ENCODE results near the gene ELOVL6. TPM values are rescaled to one million over a fixed set of nuclear protein-coding genes. Genes with fewer than 3 reads are reported as not detected.
"Not testable (repeated sequence)": the region's sequence is repeated elsewhere in the genome, so short reads cannot be mapped to it uniquely, and the experiment has no call there.

The ELOVL6 gene
- total and polyA plus RNA-seq, 4 donors: 0.25 to 6.5 (median 2.7) TPM

DNA sequence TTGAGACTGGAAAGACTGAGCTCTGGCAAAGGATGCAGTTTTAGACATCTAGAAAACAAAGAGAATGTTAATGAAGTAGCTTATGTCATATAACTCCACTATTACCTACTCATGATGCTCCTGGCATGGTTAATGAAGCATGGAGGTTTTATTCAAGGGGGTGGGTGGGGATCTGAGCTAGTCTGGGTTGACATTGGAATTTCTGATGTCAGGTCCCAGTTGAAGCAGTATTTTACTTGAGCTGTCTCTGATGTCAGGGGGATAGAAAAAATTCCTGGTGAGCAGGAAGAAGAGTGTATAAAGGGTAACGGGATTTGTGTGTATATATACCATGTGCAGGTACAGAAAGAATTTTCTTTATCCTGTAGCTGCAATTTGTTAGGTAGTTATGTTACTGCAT is 102.0 kb downstream of the ELOVL6 start:
- no peak overlapping the region for H3K4me3 ChIP-seq (ENCODE audit: low read length in 2 of 2)
- DNase-seq (no peak), ATAC-seq (ENCODE audit: low FRiP score) (no peak)
- H3K4me1 ChIP-seq (ENCODE audit: control insufficient read depth in 1 of 2, insufficient read depth in 2 of 2, low read length in 2 of 2): no peaks in the 10 kb centered on the region
- no peaks in the 10 kb centered on the region for H3K36me3 ChIP-seq (ENCODE audit: control insufficient read depth in 1 of 2, insufficient read depth in 2 of 2, low read length in 1 of 2)
- WGBS, 2 donors: 93 to 97% methylated on average over 1 of the region's 1 CpG
- H3K27me3 ChIP-seq (ENCODE audit: control insufficient read depth in 1 of 2, insufficient read depth in 2 of 2, low read length in 1 of 2): no peaks in the 10 kb centered on the region
- no peak overlapping the region for H3K27ac ChIP-seq (ENCODE audit: low read depth in 1 of 2, low read length in 2 of 2)
- intact Hi-C loops (cut with DNase I): no loop called here
- no peaks in the 10 kb centered on the region for H3K9me3 ChIP-seq (ENCODE audit: control insufficient read depth, low read length)

DNA sequence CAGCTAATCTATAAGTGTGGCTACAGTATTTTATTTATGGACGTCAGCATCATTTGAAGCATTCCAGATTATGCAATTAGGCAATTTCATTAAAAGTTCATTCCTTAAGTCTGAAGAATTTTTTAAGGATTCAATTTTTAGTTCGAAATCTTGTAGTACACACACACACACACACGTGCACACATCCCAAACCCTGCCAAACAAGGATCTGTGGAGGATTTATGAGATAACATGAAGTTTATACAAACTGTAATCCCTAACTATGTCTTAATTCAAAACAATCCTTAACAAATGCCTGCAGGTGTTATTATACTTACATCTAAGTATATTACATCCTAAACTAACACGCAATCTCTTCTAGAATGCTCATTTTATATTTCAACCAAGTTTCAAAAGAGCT is 105.8 kb downstream of the ELOVL6 start:
- H3K9me3 ChIP-seq (ENCODE audit: control insufficient read depth, low read length): no peaks in the 10 kb centered on the region
- H3K27ac ChIP-seq (ENCODE audit: low read depth in 1 of 2, low read length in 2 of 2): no peak overlapping the region
- H3K4me3 ChIP-seq (ENCODE audit: low read length in 2 of 2): no peak overlapping the region
- WGBS, 2 donors: 91 to 94% methylated on average over 4 of the region's 4 CpGs
- H3K4me1 ChIP-seq (ENCODE audit: control insufficient read depth in 1 of 2, insufficient read depth in 2 of 2, low read length in 2 of 2): peaks cover 0 to 2% of the 10 kb centered on the region in 2 donors
- no peaks in the 10 kb centered on the region for H3K27me3 ChIP-seq (ENCODE audit: control insufficient read depth in 1 of 2, insufficient read depth in 2 of 2, low read length in 1 of 2)
- intact Hi-C loops (cut with DNase I): no loop called here
- ATAC-seq (ENCODE audit: low FRiP score): no peak
- no peak for DNase-seq
- no peaks in the 10 kb centered on the region for H3K36me3 ChIP-seq (ENCODE audit: control insufficient read depth in 1 of 2, insufficient read depth in 2 of 2, low read length in 1 of 2)

DNA sequence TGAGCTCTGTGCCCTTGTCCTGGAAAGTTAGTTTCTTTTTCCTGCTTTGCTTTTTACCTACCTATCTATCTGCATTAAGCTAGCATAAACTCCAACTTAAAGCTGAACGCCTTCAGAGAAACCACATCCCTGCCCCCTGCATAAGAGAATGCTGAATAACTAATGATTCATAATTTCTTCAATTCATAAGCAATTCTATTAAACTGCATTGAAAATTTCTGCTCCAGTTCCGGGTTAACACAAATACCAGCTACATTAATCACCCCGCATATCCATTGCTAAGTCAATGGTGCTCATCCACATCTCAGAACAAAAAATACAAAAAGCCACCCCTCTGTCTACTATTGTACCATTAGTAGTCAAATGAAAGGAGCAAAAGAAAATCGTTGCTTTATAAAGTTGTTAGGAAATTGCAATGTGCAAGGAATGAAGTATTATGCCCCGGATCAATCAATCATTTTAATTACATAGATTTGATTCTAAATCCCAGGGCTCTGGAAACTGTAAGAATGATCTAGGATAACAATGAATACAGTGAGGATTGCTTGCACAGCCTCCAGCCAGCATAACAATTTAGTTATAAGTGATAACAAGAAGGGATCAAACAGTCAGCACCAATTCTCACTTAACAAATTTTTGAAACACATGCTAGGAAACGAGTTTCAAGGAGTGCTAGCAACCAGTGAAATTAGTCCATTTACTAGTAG is 106.8 kb downstream of the ELOVL6 start:
- DNase-seq (no peak), ATAC-seq (ENCODE audit: low FRiP score) (no peak)
- intact Hi-C loops (cut with DNase I): no loop called here
- Histone ChIP-seq H3K27me3 (ENCODE audit: control insufficient read depth in 1 of 2, insufficient read depth in 2 of 2, low read length in 1 of 2) (no peaks in the 10 kb centered on the region), H3K9me3 (ENCODE audit: control insufficient read depth, low read length) (no peaks in the 10 kb centered on the region), H3K36me3 (ENCODE audit: control insufficient read depth in 1 of 2, insufficient read depth in 2 of 2, low read length in 1 of 2) (no peaks in the 10 kb centered on the region), H3K4me1 (ENCODE audit: control insufficient read depth in 1 of 2, insufficient read depth in 2 of 2, low read length in 2 of 2) (peaks cover 0 to 3% of the 10 kb centered on the region in 2 donors), H3K27ac (ENCODE audit: low read depth in 1 of 2, low read length in 2 of 2) (no peak overlapping the region), H3K4me3 (ENCODE audit: low read length in 2 of 2) (no peak overlapping the region)
- 80 to 81% methylated on average over 6 of the region's 6 CpGs for WGBS, 2 donors

DNA sequence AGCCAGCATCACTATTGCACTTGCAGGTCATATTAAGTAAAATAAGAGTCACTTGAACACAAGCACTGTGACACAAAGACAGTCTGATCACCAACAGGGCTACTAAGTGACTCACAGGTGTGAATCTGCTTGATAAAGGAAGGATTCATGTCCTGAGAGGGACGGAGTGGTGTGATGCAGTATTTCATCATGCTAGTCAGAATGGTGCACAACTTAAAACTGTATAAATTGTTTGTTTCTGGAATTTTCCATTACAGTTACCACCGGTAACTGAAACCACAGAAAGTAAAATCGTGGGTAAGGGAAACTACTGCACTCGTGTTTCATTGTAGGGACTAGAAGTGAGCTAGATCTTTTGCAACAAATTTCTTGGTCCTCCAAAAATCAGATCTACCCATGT is 109.7 kb downstream of the ELOVL6 start:
- intact Hi-C loops (cut with DNase I): loop anchor here in 1 of 2 donors (5.0 kb wide), 1 partner anchor 74 kb away; no protein-coding TSS in a partner anchor
- H3K4me1 ChIP-seq (ENCODE audit: control insufficient read depth in 1 of 2, insufficient read depth in 2 of 2, low read length in 2 of 2): peaks cover 0 to 3% of the 10 kb centered on the region in 2 donors
- H3K27ac ChIP-seq (ENCODE audit: low read depth in 1 of 2, low read length in 2 of 2): no peak overlapping the region
- H3K36me3 ChIP-seq (ENCODE audit: control insufficient read depth in 1 of 2, insufficient read depth in 2 of 2, low read length in 1 of 2): no peaks in the 10 kb centered on the region
- no peak for ATAC-seq (ENCODE audit: low FRiP score)
- DNase-seq: no peak
- no peaks in the 10 kb centered on the region for H3K9me3 ChIP-seq (ENCODE audit: control insufficient read depth, low read length)
- 84 to 88% methylated on average over 4 of the region's 4 CpGs for WGBS, 2 donors
- no peaks in the 10 kb centered on the region for H3K27me3 ChIP-seq (ENCODE audit: control insufficient read depth in 1 of 2, insufficient read depth in 2 of 2, low read length in 1 of 2)
- no peak overlapping the region for H3K4me3 ChIP-seq (ENCODE audit: low read length in 2 of 2)

DNA sequence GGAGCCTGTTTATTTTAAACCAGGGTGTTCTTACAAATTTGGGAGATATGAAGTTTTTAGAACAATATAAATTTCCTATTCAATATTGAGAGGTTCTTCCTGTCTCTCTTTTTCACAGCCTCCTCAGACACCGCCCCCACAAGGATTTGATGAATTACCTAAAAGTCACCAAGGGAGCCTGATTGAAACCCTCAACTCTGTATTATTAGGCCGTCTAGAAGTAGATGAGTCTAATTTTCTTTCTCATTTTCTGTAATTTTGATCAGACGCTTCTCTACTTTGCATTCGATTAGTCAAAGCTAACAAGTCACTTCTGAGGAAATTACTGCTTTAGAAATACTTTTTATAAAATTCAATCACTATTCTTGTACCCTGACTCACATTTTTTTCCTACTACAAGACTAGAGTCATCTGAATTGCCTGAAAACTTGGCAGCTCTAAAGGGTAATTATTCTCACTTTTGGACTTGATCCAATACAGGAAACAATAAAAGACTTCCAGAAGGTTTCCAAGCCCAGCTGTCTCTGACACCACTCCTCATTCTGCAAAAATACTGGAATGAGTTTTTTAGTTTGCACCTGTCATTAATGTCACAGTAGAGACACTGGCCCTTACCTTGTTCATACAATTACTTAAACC is 111.2 kb downstream of the ELOVL6 start:
- no peak overlapping the region for H3K27ac ChIP-seq (ENCODE audit: low read depth in 1 of 2, low read length in 2 of 2)
- no peaks in the 10 kb centered on the region for H3K27me3 ChIP-seq (ENCODE audit: control insufficient read depth in 1 of 2, insufficient read depth in 2 of 2, low read length in 1 of 2)
- no peaks in the 10 kb centered on the region for H3K9me3 ChIP-seq (ENCODE audit: control insufficient read depth, low read length)
- no peak overlapping the region for H3K4me3 ChIP-seq (ENCODE audit: low read length in 2 of 2)
- intact Hi-C loops (cut with DNase I): loop anchor here in 1 of 2 donors (5.0 kb wide), 1 partner anchor 75 kb away; no protein-coding TSS in a partner anchor
- ATAC-seq (ENCODE audit: low FRiP score): no peak
- no peak for DNase-seq
- 32 to 33% methylated on average over 4 of the region's 4 CpGs for WGBS, 2 donors
- peaks cover 0 to 3% of the 10 kb centered on the region in 2 donors for H3K4me1 ChIP-seq (ENCODE audit: control insufficient read depth in 1 of 2, insufficient read depth in 2 of 2, low read length in 2 of 2)
- H3K36me3 ChIP-seq (ENCODE audit: control insufficient read depth in 1 of 2, insufficient read depth in 2 of 2, low read length in 1 of 2): no peaks in the 10 kb centered on the region

DNA sequence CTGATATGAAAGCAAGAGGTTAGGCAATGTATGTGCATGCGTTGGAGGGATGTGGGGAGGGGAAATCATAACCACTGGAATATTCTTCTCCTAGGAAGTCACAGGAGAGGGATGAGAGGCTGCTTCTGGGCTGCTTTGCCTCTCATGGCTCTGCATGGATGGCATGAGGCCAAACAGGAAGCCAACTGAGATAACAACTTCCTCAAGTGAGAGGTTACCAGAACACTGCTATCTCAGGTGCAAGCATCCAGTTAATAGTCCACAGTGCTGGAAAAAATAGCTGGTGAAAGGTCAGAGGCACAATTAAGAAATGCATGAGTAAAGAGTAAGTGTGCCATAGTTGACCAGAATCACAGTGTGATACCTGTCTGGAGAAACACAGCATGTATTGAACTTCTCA is 113.3 kb downstream of the ELOVL6 start:
- Histone ChIP-seq H3K4me3 (ENCODE audit: low read length in 2 of 2) (no peak overlapping the region), H3K27ac (ENCODE audit: low read depth in 1 of 2, low read length in 2 of 2) (no peak overlapping the region), H3K27me3 (ENCODE audit: control insufficient read depth in 1 of 2, insufficient read depth in 2 of 2, low read length in 1 of 2) (no peaks in the 10 kb centered on the region), H3K9me3 (ENCODE audit: control insufficient read depth, low read length) (no peaks in the 10 kb centered on the region), H3K4me1 (ENCODE audit: control insufficient read depth in 1 of 2, insufficient read depth in 2 of 2, low read length in 2 of 2) (peaks cover 0 to 3% of the 10 kb centered on the region in 2 donors), H3K36me3 (ENCODE audit: control insufficient read depth in 1 of 2, insufficient read depth in 2 of 2, low read length in 1 of 2) (no peaks in the 10 kb centered on the region)
- 85 to 88% methylated on average over 1 of the region's 1 CpG for WGBS, 2 donors
- intact Hi-C loops (cut with DNase I): loop anchor here in 1 of 2 donors (5.0 kb wide), 1 partner anchor 77 kb away; no protein-coding TSS in a partner anchor
- ATAC-seq (ENCODE audit: low FRiP score) (no peak), DNase-seq (no peak)

DNA sequence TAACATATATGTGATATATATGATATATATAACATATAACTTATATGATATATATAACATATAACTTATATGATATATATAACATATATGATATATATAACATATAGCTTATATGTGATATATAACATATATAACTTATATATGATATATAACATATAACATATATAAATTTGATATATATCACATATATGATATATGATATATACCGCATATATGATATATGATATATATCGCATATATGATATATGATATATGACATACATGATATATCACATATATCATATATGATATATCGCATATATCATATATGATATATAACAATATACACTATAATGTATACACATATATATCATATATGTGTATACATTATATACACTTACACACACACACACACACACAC is 114.3 kb downstream of the ELOVL6 start:
- ATAC-seq (ENCODE audit: low FRiP score): no peak

DNA sequence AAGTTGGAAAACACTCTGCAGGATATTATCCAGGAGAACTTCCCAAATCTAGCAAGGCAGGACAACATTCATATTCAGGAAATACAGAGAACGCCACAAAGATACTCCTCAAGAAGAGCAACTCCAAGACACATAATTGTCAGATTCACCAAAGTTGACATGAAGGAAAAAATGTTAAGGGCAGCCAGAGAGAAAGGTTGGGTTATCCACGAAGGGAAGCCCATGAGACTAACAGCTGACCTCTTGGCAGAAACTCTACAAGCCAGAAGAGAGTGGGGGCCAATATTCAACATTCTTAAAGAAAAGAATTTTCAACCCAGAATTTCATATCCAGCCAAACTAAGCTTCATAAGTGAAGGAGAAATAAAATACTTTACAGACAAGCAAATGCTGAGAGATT is 120.3 kb downstream of the ELOVL6 start:
- DNase-seq; ATAC-seq (ENCODE audit: low FRiP score); H3K9me3 ChIP-seq (ENCODE audit: control insufficient read depth, low read length); H3K36me3 ChIP-seq (ENCODE audit: control insufficient read depth in 1 of 2, insufficient read depth in 2 of 2, low read length in 1 of 2); H3K27ac ChIP-seq (ENCODE audit: low read depth in 1 of 2, low read length in 2 of 2); H3K4me3 ChIP-seq (ENCODE audit: low read length in 2 of 2); H3K27me3 ChIP-seq (ENCODE audit: control insufficient read depth in 1 of 2, insufficient read depth in 2 of 2, low read length in 1 of 2); intact Hi-C loops (cut with DNase I); H3K4me1 ChIP-seq (ENCODE audit: control insufficient read depth in 1 of 2, insufficient read depth in 2 of 2, low read length in 2 of 2): not testable (repeated sequence)
- WGBS, 2 donors: 86 to 92% methylated on average over 2 of the region's 2 CpGs

More for the DNA sequence above, 114.3 kb downstream of the ELOVL6 start:
- Histone ChIP-seq H3K4me1 (ENCODE audit: control insufficient read depth in 1 of 2, insufficient read depth in 2 of 2, low read length in 2 of 2) (peaks cover 0 to 3% of the 10 kb centered on the region in 2 donors), H3K36me3 (ENCODE audit: control insufficient read depth in 1 of 2, insufficient read depth in 2 of 2, low read length in 1 of 2) (no peaks in the 10 kb centered on the region), H3K4me3 (ENCODE audit: low read length in 2 of 2) (no peak overlapping the region), H3K27me3 (ENCODE audit: control insufficient read depth in 1 of 2, insufficient read depth in 2 of 2, low read length in 1 of 2) (no peaks in the 10 kb centered on the region), H3K9me3 (ENCODE audit: control insufficient read depth, low read length) (no peaks in the 10 kb centered on the region), H3K27ac (ENCODE audit: low read depth in 1 of 2, low read length in 2 of 2) (no peak overlapping the region)
- no peak for DNase-seq
- intact Hi-C loops (cut with DNase I): no loop called here
- WGBS, 2 donors: 75 to 97% methylated on average over 3 of the region's 3 CpGs

DNA sequence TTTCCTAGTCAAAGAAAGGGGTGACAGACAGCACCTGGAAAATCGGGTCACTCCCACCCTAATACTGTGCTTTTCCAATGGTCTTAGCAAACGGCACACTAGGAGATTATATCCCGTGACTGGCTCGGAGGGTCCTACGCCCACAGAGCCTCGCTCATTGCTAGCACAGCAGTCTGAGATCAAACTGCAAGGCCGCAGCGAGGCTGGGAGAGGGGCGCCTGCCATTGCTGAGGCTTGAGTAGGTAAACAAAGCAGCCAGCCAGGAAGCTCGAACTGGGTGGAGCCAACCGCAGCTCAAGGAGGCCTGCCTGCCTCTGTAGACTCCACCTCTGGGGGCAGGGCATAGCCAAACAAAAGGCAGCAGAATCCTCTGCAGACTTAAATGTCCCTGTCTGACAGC is 121.6 kb downstream of the ELOVL6 start:
- intact Hi-C loops (cut with DNase I); ATAC-seq (ENCODE audit: low FRiP score); H3K36me3 ChIP-seq (ENCODE audit: control insufficient read depth in 1 of 2, insufficient read depth in 2 of 2, low read length in 1 of 2); H3K9me3 ChIP-seq (ENCODE audit: control insufficient read depth, low read length); H3K27me3 ChIP-seq (ENCODE audit: control insufficient read depth in 1 of 2, insufficient read depth in 2 of 2, low read length in 1 of 2); DNase-seq; H3K27ac ChIP-seq (ENCODE audit: low read depth in 1 of 2, low read length in 2 of 2); H3K4me3 ChIP-seq (ENCODE audit: low read length in 2 of 2); H3K4me1 ChIP-seq (ENCODE audit: control insufficient read depth in 1 of 2, insufficient read depth in 2 of 2, low read length in 2 of 2): not testable (repeated sequence)
- WGBS, 2 donors: 94% methylated on average over 11 of the region's 11 CpGs

All from aorta (tissue), 5 donors.